ENCODE measurements around the gene UNC5B.

- TF ChIP-seq POLR2A (IDR thresholded peaks at IDR 0.05) = no peak
- no peak for TF ChIP-seq CTCF (IDR thresholded peaks at IDR 0.05)
- TF ChIP-seq POLR2AphosphoS5 (IDR thresholded peaks at IDR 0.05) = peak in 1 of 2 donors; percentile 69
- peak in 2 of 4 donors; percentile 49 to 77 for TF ChIP-seq EP300 (IDR thresholded peaks at IDR 0.05)
Measured at GRCh38 chr10:71230656-71231025, 18.3 kb downstream of the UNC5B start.

Data from upper lobe of left lung (tissue), 4 donors.